Breast epithelium (tissue), 3 donors: Measurements from ENCODE around the gene OCA2.

ENCODE experiments used
- POLR2A ChIP-seq: fragments of 450-650 bp; IDR thresholded peaks from one replicate; pipeline ENCODE4 v1.6.1; 2016; ENCODE audit warnings: antibody characterized with exemption, mild to moderate bottlenecking, moderate library complexity
- POLR2AphosphoS5 ChIP-seq, 3 donors: sonication (generic); formaldehyde crosslinking; IDR thresholded peaks; one replicate each; pipeline ENCODE4 v1.6.1; 2017; ENCODE audit warnings: antibody characterized with exemption in 3 of 3
- TF ChIP-seq, protein P1 (sequence below), 3 donors: fragments of 450-650 bp; IDR thresholded peaks; one replicate each; pipeline ENCODE4 v1.5.1; 2016 to 2017; ENCODE audit warnings: antibody characterized with exemption in 3 of 3, mild to moderate bottlenecking in 3 of 3, moderate library complexity in 3 of 3

DNA sequence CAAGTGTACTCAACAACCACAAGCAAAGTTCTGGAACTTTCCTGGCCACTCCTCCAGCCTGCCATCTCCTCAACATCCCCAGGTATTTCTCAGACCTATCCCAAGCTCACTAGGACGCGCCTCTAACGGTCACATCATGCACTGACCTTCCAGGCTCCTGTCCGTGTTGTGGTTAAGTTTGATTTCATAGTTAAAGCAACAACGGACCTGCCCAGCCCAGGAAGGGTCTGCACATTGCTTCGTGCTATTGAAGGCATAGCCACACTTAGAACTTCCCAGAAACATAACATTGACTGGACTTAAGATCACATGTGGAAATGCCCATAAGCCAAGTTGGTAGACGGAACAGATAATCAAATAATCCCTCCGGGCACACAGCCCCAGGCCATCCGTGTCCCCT, 85.1 kb downstream of the OCA2 start:
- TF ChIP-seq, protein P1, sequence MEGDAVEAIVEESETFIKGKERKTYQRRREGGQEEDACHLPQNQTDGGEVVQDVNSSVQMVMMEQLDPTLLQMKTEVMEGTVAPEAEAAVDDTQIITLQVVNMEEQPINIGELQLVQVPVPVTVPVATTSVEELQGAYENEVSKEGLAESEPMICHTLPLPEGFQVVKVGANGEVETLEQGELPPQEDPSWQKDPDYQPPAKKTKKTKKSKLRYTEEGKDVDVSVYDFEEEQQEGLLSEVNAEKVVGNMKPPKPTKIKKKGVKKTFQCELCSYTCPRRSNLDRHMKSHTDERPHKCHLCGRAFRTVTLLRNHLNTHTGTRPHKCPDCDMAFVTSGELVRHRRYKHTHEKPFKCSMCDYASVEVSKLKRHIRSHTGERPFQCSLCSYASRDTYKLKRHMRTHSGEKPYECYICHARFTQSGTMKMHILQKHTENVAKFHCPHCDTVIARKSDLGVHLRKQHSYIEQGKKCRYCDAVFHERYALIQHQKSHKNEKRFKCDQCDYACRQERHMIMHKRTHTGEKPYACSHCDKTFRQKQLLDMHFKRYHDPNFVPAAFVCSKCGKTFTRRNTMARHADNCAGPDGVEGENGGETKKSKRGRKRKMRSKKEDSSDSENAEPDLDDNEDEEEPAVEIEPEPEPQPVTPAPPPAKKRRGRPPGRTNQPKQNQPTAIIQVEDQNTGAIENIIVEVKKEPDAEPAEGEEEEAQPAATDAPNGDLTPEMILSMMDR (IDR thresholded peaks at IDR 0.05) = no peak
- TF ChIP-seq POLR2A (no peak), POLR2AphosphoS5 (IDR thresholded peaks at IDR 0.05) (no peak)
